ENCODE results near the gene CCND3. TPM values are rescaled to one million over a fixed set of nuclear protein-coding genes. Genes with fewer than 3 reads are reported as not detected.

Gene CCND3
- polyA plus RNA-seq, 4 donors, result 34.0 to 83.0 (median 48.4) TPM

Other genes starting within 250 kb of the CCND3 start
- gene TFEB, start 206.2 kb downstream of the CCND3 start, polyA plus RNA-seq, result 100 to 1,000 TPM in 1 of 4 donors, 10 to 100 TPM in 3; 11.5 to 153 (median 27.1) TPM
- 10 to 100 TPM in 3 of 4 donors, under 1 TPM in 1; 0.03 to 51.3 (median 13.0) TPM for gene PGC, start 194.4 kb downstream of the CCND3 start, polyA plus RNA-seq
- 1 to 10 TPM; 1.1 to 4.2 (median 4.1) TPM for gene FRS3, start 161.9 kb downstream of the CCND3 start, polyA plus RNA-seq
- gene PRICKLE4, start 161.0 kb downstream of the CCND3 start, polyA plus RNA-seq, result 1 to 10 TPM in 2 of 4 donors, under 1 TPM in 1, not detected in 1; 0.89 to 1.7 (median 1.6) TPM
- gene TOMM6, start 154.1 kb downstream of the CCND3 start, polyA plus RNA-seq, result 100 to 1,000 TPM; 166 to 256 (median 207) TPM
- 1 to 10 TPM in 2 of 4 donors, under 1 TPM in 2; 0.27 to 3.8 (median 0.80) TPM for gene USP49, start 46.4 kb downstream of the CCND3 start, polyA plus RNA-seq
- gene MED20, start 20.7 kb downstream of the CCND3 start, polyA plus RNA-seq, result 10 to 100 TPM in 1 of 4 donors, 1 to 10 TPM in 3; 8.1 to 25.7 (median 8.8) TPM
- 10 to 100 TPM in 2 of 4 donors, 1 to 10 TPM in 2; 3.8 to 16.1 (median 9.4) TPM for gene BYSL, start 20.3 kb downstream of the CCND3 start, polyA plus RNA-seq
- 10 to 100 TPM in 2 of 4 donors, 1 to 10 TPM in 2; 6.7 to 33.6 (median 10.8) TPM for gene TAF8, start 108.7 kb upstream of the CCND3 start, polyA plus RNA-seq
- 100 to 1,000 TPM in 2 of 4 donors, 10 to 100 TPM in 2; 44.1 to 198 (median 85.7) TPM for gene C6orf132, start 200.8 kb upstream of the CCND3 start, polyA plus RNA-seq
- gene GUCA1A, start 231.6 kb upstream of the CCND3 start, polyA plus RNA-seq, result under 1 TPM in 2 of 4 donors, not detected in 2; 0.37 to 0.69 TPM

Measured in small intestine (tissue), 4 donors.